Transverse colon (tissue), 4 donors: ENCODE results near the gene TLR5. TPM values are rescaled to one million over a fixed set of nuclear protein-coding genes. Genes with fewer than 3 reads are reported as not detected.
A peak's percentile ranks its signal among the peaks of the same experiment; 100 is the strongest.

Source experiments
- DNase-seq: peaks from one replicate; pipeline ENCODE4 v3.0.0-alpha.2; 2019
- H3K27ac ChIP-seq, 4 donors: fragments of 200-600 bp; sonication (generic); 2 replicates each; pipeline ENCODE4 v1.5.1; 2016 to 2018; ENCODE audit warnings: inconsistent platforms in 4 of 4
- H3K27me3 ChIP-seq: fragments of 200-600 bp; sonication (generic); 2 replicates; pipeline ENCODE4 v1.5.1; 2017; ENCODE audit warnings: inconsistent platforms
- H3K36me3 ChIP-seq, 4 donors: fragments of 200-600 bp; sonication (generic); 2 replicates each; pipeline ENCODE4 v1.5.1; 2017 to 2019; ENCODE audit warnings: inconsistent platforms in 4 of 4
- H3K4me1 ChIP-seq, 4 donors: fragments of 200-600 bp; sonication (generic); 2 replicates each; pipeline ENCODE4 v1.5.1; 2017 to 2020; ENCODE audit warnings: inconsistent platforms in 4 of 4
- H3K4me3 ChIP-seq, 4 donors: fragments of 200-600 bp; sonication (generic); 1 replicate in 1 of 4; 2 replicates in 3 of 4; pipeline versions ENCODE4 v1.5.1 to v1.6.1; 2017 to 2019; ENCODE audit warnings: inconsistent platforms in 4 of 4
- H3K9me3 ChIP-seq, 2 donors: fragments of 200-600 bp; sonication (generic); 2 replicates each; pipeline ENCODE4 v1.5.1; 2017 to 2019; ENCODE audit warnings: inconsistent platforms in 2 of 2
- EP300 ChIP-seq: sonication (generic); formaldehyde crosslinking; IDR thresholded peaks from one replicate; pipeline ENCODE4 v1.6.1; 2017; ENCODE audit warnings: antibody characterized with exemption, low read depth
- POLR2A ChIP-seq: fragments of 450-650 bp; IDR thresholded peaks from one replicate; pipeline ENCODE4 v1.6.1; 2016; ENCODE audit warnings: antibody characterized with exemption, mild to moderate bottlenecking, moderate library complexity
- POLR2AphosphoS5 ChIP-seq, 3 donors: sonication (generic); formaldehyde crosslinking; IDR thresholded peaks; one replicate each; pipeline ENCODE4 v1.6.1; 2016; ENCODE audit warnings: antibody characterized with exemption in 3 of 3
- WGBS, 2 donors: methylation state at CpG; one replicate each; pipeline ENCODE4 v1.1.5; 2018; ENCODE audit warnings: low coverage in 1 of 2; 5-methylcytosine and 5-hydroxymethylcytosine counted together
- in situ Hi-C, 4 donors: fragments of 200-750 bp; cut with MboI; loops; one replicate each; pipeline versions ENCODE4 v1.15.0 to v1.15.1; 2017; ENCODE audit warnings: low sequenced_read_pairs in 3 of 4, low pct_ligation_motif_present in 1 of 4, low pct_unique_long_range_greater_than_20kb in 1 of 4
- intact Hi-C: fragments of 100-400 bp; cut with DNase I; formaldehyde crosslinking; loops from one replicate; pipeline ENCODE4 v1.15.1; 2023; ENCODE audit warnings: low total_unique reads
- total RNA-seq, 4 donors: library from RNA; depleted of rRNA; stranded (reverse); fragments of >200 nt; gene quantifications; one replicate each; pipeline ENCODE4 v1.1.0, GENCODE V29; 2016
- TF ChIP-seq, protein P1 (sequence below), 5 experiments: fragments of 200-600 bp in 3 of 5; fragments of 450-650 bp in 2 of 5; sonication (generic) in 3 of 5; IDR thresholded peaks; 1 replicate in 2 of 5; 2 replicates in 3 of 5; pipeline ENCODE4 v1.5.1; 2016 to 2017; ENCODE audit warnings: antibody characterized with exemption in 5 of 5, inconsistent platforms in 3 of 5, mild to moderate bottlenecking in 2 of 5, moderate library complexity in 1 of 5

The TLR5 gene
- total RNA-seq, 4 donors from 2014 or later = 1.9 to 9.4 (median 3.8) TPM; not detected in 1

DNA sequence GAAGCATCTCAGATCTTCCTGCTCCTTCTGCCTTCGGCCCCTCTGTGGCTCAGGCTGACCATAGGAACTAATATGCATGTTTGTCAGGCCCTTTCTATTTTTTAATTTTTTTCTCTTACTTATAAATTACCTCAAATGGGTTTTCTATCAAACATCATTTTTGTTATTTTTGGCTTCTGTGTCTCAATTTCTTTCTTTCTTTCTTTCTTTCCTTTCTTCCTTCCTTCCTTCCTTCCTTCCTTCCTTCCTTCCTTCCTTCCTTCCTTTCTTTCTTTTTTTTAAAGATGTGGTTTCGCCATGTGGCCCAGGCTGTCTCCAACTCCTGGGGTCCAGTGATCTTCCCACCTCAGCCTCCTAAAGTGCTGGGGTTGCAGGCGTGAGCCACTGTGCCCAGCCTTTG, 36.2 kb upstream of the TLR5 start:
- 80 to 96% methylated on average over 1 to 3 of the region's 3 CpGs for WGBS, 2 donors
- H3K27ac ChIP-seq = no peak overlapping the region
- intact Hi-C loops = no loop called here
- no peaks in the 10 kb centered on the region for H3K9me3 ChIP-seq
- H3K27me3 ChIP-seq = no peaks in the 10 kb centered on the region
- no peaks in the 10 kb centered on the region for H3K4me1 ChIP-seq
- in situ Hi-C loops = no loop called here
- no peaks in the 10 kb centered on the region for H3K36me3 ChIP-seq
- no peak for DNase-seq
- TF ChIP-seq POLR2AphosphoS5 (IDR thresholded peaks at IDR 0.05) = no peak
- TF ChIP-seq EP300 = no peak
- no peak for TF ChIP-seq POLR2A
- TF ChIP-seq, protein P1, sequence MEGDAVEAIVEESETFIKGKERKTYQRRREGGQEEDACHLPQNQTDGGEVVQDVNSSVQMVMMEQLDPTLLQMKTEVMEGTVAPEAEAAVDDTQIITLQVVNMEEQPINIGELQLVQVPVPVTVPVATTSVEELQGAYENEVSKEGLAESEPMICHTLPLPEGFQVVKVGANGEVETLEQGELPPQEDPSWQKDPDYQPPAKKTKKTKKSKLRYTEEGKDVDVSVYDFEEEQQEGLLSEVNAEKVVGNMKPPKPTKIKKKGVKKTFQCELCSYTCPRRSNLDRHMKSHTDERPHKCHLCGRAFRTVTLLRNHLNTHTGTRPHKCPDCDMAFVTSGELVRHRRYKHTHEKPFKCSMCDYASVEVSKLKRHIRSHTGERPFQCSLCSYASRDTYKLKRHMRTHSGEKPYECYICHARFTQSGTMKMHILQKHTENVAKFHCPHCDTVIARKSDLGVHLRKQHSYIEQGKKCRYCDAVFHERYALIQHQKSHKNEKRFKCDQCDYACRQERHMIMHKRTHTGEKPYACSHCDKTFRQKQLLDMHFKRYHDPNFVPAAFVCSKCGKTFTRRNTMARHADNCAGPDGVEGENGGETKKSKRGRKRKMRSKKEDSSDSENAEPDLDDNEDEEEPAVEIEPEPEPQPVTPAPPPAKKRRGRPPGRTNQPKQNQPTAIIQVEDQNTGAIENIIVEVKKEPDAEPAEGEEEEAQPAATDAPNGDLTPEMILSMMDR (IDR thresholded peaks at IDR 0.05) = no peak
- H3K4me3 ChIP-seq = no peak overlapping the region

DNA sequence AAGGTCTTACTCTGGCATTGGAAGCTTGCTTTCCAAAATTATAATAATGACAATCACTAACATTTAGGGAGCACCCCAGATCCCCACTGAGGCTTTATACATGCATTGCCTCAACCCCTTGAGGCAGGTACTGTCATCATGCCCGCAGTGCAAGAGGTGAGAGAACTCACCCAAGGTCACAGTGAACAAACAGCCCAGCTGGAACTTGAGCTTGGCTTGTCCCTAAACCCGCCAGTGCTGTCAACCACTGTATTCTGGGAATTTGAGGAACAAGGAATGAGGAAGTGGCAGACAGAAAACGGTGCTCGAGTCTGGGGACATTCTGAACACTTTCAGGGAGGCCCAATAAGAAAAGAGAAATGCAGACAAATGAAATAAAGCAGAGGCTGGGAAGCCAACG, 34.6 kb upstream of the TLR5 start:
- intact Hi-C loops (no loop called here), in situ Hi-C loops (no loop called here)
- H3K27ac ChIP-seq = peak overlapping the region in 3 of 4 donors; percentile 32 to 43 (median 35)
- peak; percentile 16 for DNase-seq
- no peaks in the 10 kb centered on the region for H3K36me3 ChIP-seq
- TF ChIP-seq EP300 (no peak), POLR2A (no peak), POLR2AphosphoS5 (IDR thresholded peaks at IDR 0.05) (no peak)
- TF ChIP-seq, protein P1 (IDR thresholded peaks at IDR 0.05) = no peak
- no peaks in the 10 kb centered on the region for H3K27me3 ChIP-seq
- H3K4me3 ChIP-seq = no peak overlapping the region
- no peaks in the 10 kb centered on the region for H3K4me1 ChIP-seq
- no peaks in the 10 kb centered on the region for H3K9me3 ChIP-seq
- whole genome bisulfite sequencing, 2 donors = 0 to 32% methylated on average over 2 to 5 of the region's 5 CpGs

DNA sequence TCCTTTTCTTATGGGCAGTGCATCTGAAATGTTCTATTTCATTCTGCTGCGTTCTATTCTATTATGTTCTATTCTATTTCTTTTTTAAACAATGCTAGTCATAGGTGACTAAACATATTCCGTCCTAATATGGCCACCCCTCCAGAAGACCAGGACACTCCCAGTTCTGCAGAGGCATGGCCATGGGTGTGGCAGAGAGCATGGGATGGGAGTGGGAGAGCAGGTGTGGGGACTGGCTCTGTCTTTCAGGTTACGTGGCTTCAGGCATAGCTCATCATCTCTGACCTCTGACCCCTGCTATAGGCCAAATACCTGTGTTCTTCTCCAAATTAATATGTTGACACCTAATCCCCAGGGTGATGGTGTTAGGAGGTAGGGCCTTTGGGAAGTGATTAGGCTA, 33.4 kb upstream of the TLR5 start:
- Histone ChIP-seq H3K9me3 (no peaks in the 10 kb centered on the region), H3K36me3 (no peaks in the 10 kb centered on the region), H3K4me3 (no peak overlapping the region), H3K27ac (peak overlapping the region in 1 of 4 donors; percentile 48), H3K4me1 (no peaks in the 10 kb centered on the region), H3K27me3 (no peaks in the 10 kb centered on the region)
- DNase-seq = no peak
- 75 to 79% methylated on average over 3 of the region's 3 CpGs for WGBS, 2 donors
- TF ChIP-seq POLR2A (no peak), POLR2AphosphoS5 (IDR thresholded peaks at IDR 0.05) (no peak), EP300 (no peak)
- TF ChIP-seq, protein P1 (IDR thresholded peaks at IDR 0.05) = no peak
- intact Hi-C loops = no loop called here
- in situ Hi-C loops = no loop called here

DNA sequence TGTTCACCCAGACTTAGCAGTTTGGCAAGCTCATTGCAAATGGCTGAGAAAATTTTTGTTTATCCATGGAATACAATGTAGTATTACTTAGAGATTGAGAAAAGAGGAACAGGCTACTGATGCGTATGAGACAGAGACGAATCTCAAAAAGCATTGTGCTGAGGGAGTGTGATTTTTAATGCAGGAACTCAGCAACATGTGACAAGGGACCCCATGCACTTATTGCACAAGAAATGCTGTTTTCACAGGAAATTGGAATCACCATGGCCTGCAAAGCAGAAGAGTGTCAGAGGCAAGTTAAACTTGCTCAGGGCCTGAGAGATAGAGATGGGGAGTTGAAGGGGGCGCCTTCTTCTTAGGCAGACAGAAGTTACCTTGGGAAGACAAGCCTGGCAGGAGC, 32.6 kb upstream of the TLR5 start:
- H3K4me1 ChIP-seq = no peaks in the 10 kb centered on the region
- intact Hi-C loops (no loop called here), in situ Hi-C loops (no loop called here)
- peak overlapping the region in 2 of 4 donors; percentile 8 to 48 for H3K27ac ChIP-seq
- no peak for DNase-seq
- H3K4me3 ChIP-seq = no peak overlapping the region
- H3K36me3 ChIP-seq = no peaks in the 10 kb centered on the region
- TF ChIP-seq, protein P1 (IDR thresholded peaks at IDR 0.05) = no peak
- TF ChIP-seq EP300 (no peak), POLR2A (no peak), POLR2AphosphoS5 (IDR thresholded peaks at IDR 0.05) (peak in 1 of 3 donors; percentile 17)
- H3K9me3 ChIP-seq = no peaks in the 10 kb centered on the region
- WGBS, 2 donors = 63 to 100% methylated on average over 1 to 3 of the region's 3 CpGs
- H3K27me3 ChIP-seq = no peaks in the 10 kb centered on the region
